Tibial artery (tissue), 4 donors: Measurements from ENCODE around the gene KLHL36.
"Not testable (repeated sequence)": the region's sequence is repeated elsewhere in the genome, so short reads cannot be mapped to it uniquely, and the experiment has no call there.

Source experiments
- DNase-seq, 2 donors: peaks; one replicate each; pipeline ENCODE4 v3.0.0-alpha.2; 2019
- H3K27ac ChIP-seq, 2 donors: fragments of 200-600 bp; sonication (generic) in 1 of 2; 1 replicate in 1 of 2; 2 replicates in 1 of 2; pipeline ENCODE4 v1.5.1; 2018 to 2019; ENCODE audit warnings: mild to moderate bottlenecking in 1 of 2
- H3K27me3 ChIP-seq, 2 donors: fragments of 200-600 bp; sonication (generic) in 1 of 2; one replicate each; pipeline versions ENCODE4 v1.5.1 to v1.6.0; 2016 to 2019
- H3K36me3 ChIP-seq, 3 donors: fragments of 200-600 bp; sonication (generic) in 2 of 3; one replicate each; pipeline ENCODE4 v1.5.1; 2016 to 2019; ENCODE audit warnings: mild to moderate bottlenecking in 2 of 3
- H3K4me1 ChIP-seq, 4 donors: fragments of 200-600 bp; sonication (generic) in 2 of 4; 1 replicate in 3 of 4; 2 replicates in 1 of 4; pipeline ENCODE4 v1.5.1; 2016 to 2019
- H3K4me3 ChIP-seq, 2 donors: fragments of 200-600 bp; sonication (generic) in 1 of 2; 1 replicate in 1 of 2; 2 replicates in 1 of 2; pipeline ENCODE4 v1.5.1; 2018 to 2019; ENCODE audit warnings: mild to moderate bottlenecking in 2 of 2
- H3K9me3 ChIP-seq, 3 donors: fragments of 200-600 bp; sonication (generic) in 1 of 3; one replicate each; pipeline ENCODE4 v1.5.1; 2016 to 2019
- CTCF ChIP-seq, 2 experiments: fragments of 200-600 bp in 1 of 2; fragments of 450-650 bp in 1 of 2; IDR thresholded peaks; one replicate each; pipeline ENCODE4 v1.5.1; 2017 to 2019; ENCODE audit warnings: antibody characterized with exemption in 2 of 2, mild to moderate bottlenecking in 1 of 2, moderate library complexity in 1 of 2
- intact Hi-C: fragments of 100-400 bp; cut with DNase I; formaldehyde crosslinking; loops from one replicate; pipeline ENCODE4 v1.15.0; 2023; ENCODE audit warnings: low total_unique reads

KLHL36 gene

GRCh38 chr16:84631153-84631466 lies 17.2 kb upstream of the KLHL36 start:
- DNase-seq = no peak
- no peak for TF ChIP-seq CTCF (IDR thresholded peaks at IDR 0.05)
- intact Hi-C loops = no loop called here

GRCh38 chr16:84631886-84632285 lies 16.4 kb upstream of the KLHL36 start:
- no peak for DNase-seq
- TF ChIP-seq CTCF (IDR thresholded peaks at IDR 0.05) = no peak
- H3K27me3 ChIP-seq = no peaks in the 10 kb centered on the region
- no peaks in the 10 kb centered on the region for H3K36me3 ChIP-seq
- H3K4me1 ChIP-seq = peaks cover 0 to 39% (median 19%) of the 10 kb centered on the region in 4 donors
- intact Hi-C loops = no loop called here
- H3K9me3 ChIP-seq = no peaks in the 10 kb centered on the region
- no peak overlapping the region for H3K4me3 ChIP-seq
- H3K27ac ChIP-seq = no peak overlapping the region

More at GRCh38 chr16:84631153-84631466, 17.2 kb upstream of the KLHL36 start:
- no peaks in the 10 kb centered on the region for H3K36me3 ChIP-seq
- H3K27me3 ChIP-seq = no peaks in the 10 kb centered on the region
- H3K4me3 ChIP-seq = no peak overlapping the region
- no peak overlapping the region for H3K27ac ChIP-seq
- peaks cover 0 to 37% (median 18%) of the 10 kb centered on the region in 4 donors for H3K4me1 ChIP-seq
- no peaks in the 10 kb centered on the region for H3K9me3 ChIP-seq

GRCh38 chr16:84632862-84633261 lies 15.4 kb upstream of the KLHL36 start:
- intact Hi-C loops, H3K27me3 ChIP-seq, DNase-seq, H3K36me3 ChIP-seq, H3K9me3 ChIP-seq: not testable (repeated sequence)
- H3K27ac ChIP-seq = peak overlapping the region; percentile 63 to 70
- H3K4me3 ChIP-seq = peak overlapping the region in 1 of 2 donors; percentile 8
- H3K4me1 ChIP-seq = peaks cover 0 to 42% (median 21%) of the 10 kb centered on the region in 4 donors

- DNase-seq = peak; percentile 92 to 97
- no peak for TF ChIP-seq CTCF (IDR thresholded peaks at IDR 0.05)
- H3K27ac ChIP-seq = peak overlapping the region; percentile 63 to 70
- no peaks in the 10 kb centered on the region for H3K36me3 ChIP-seq
- H3K4me1 ChIP-seq = peaks cover 0 to 48% (median 24%) of the 10 kb centered on the region in 4 donors
- H3K27me3 ChIP-seq = no peaks in the 10 kb centered on the region
- peak overlapping the region in 1 of 2 donors; percentile 8 for H3K4me3 ChIP-seq
- H3K9me3 ChIP-seq = no peaks in the 10 kb centered on the region
- intact Hi-C loops = no loop called here
Measured at GRCh38 chr16:84633622-84634021, 14.7 kb upstream of the KLHL36 start.

GRCh38 chr16:84635702-84636101 lies 12.6 kb upstream of the KLHL36 start:
- no peak for TF ChIP-seq CTCF (IDR thresholded peaks at IDR 0.05)
- H3K4me3 ChIP-seq = no peak overlapping the region
- H3K36me3 ChIP-seq = no peaks in the 10 kb centered on the region
- H3K27me3 ChIP-seq = no peaks in the 10 kb centered on the region
- DNase-seq = no peak
- peaks cover 0 to 48% (median 24%) of the 10 kb centered on the region in 4 donors for H3K4me1 ChIP-seq
- intact Hi-C loops = no loop called here
- peak overlapping the region; percentile 24 to 37 for H3K27ac ChIP-seq
- no peaks in the 10 kb centered on the region for H3K9me3 ChIP-seq

- no peak for TF ChIP-seq CTCF (IDR thresholded peaks at IDR 0.05)
- Histone ChIP-seq H3K9me3 (no peaks in the 10 kb centered on the region), H3K36me3 (no peaks in the 10 kb centered on the region), H3K4me1 (peaks cover 0 to 61% (median 35%) of the 10 kb centered on the region in 4 donors), H3K27me3 (no peaks in the 10 kb centered on the region), H3K27ac (peak overlapping the region in 1 of 2 donors; percentile 30), H3K4me3 (no peak overlapping the region)
- intact Hi-C loops = no loop called here
- no peak for DNase-seq
Measured at GRCh38 chr16:84637709-84638108, 10.6 kb upstream of the KLHL36 start.
